ENCODE data around the gene NAT16.
"Not testable (repeated sequence)": the region's sequence is repeated elsewhere in the genome, so short reads cannot be mapped to it uniquely, and the experiment has no call there.

The NAT16 gene

GRCh38 chr7:101137651-101138212 lies 42.4 kb downstream of the NAT16 start:
- H3K27ac ChIP-seq, result peak overlapping the region; percentile 31; the same call in 1 of the 2 replicates
- no peak for TF ChIP-seq ZFX (IDR thresholded peaks at IDR 0.05; ENCODE audit: borderline replicate concordance)
- no peak for TF ChIP-seq CTCF (IDR thresholded peaks at IDR 0.05)

GRCh38 chr7:101134399-101134980 lies 45.6 kb downstream of the NAT16 start:
- no peak overlapping the region for H3K27ac ChIP-seq
- TF ChIP-seq CTCF (IDR thresholded peaks at IDR 0.05) (no peak), ZFX (IDR thresholded peaks at IDR 0.05; ENCODE audit: borderline replicate concordance) (no peak)

GRCh38 chr7:101133621-101134398 lies 46.3 kb downstream of the NAT16 start:
- no peak overlapping the region for H3K27ac ChIP-seq
- TF ChIP-seq ZFX (IDR thresholded peaks at IDR 0.05; ENCODE audit: borderline replicate concordance), result no peak
- TF ChIP-seq CTCF (IDR thresholded peaks at IDR 0.05), result no peak

- H3K27ac ChIP-seq, result not testable (repeated sequence)
Observed at GRCh38 chr7:101132626-101133600, 47.2 kb downstream of the NAT16 start.

- H3K27ac ChIP-seq, result no peak overlapping the region
- TF ChIP-seq CTCF (IDR thresholded peaks at IDR 0.05) (no peak), ZFX (IDR thresholded peaks at IDR 0.05; ENCODE audit: borderline replicate concordance) (no peak)
Observed at GRCh38 chr7:101129603-101130117, 50.4 kb downstream of the NAT16 start.

- H3K27ac ChIP-seq, result no peak overlapping the region
Observed at GRCh38 chr7:101128040-101128834, 51.9 kb downstream of the NAT16 start.

More at GRCh38 chr7:101128040-101128834, 51.9 kb downstream of the NAT16 start:
- no peak for TF ChIP-seq ZFX (IDR thresholded peaks at IDR 0.05; ENCODE audit: borderline replicate concordance)
- TF ChIP-seq CTCF (IDR thresholded peaks at IDR 0.05), result no peak

Data from 22Rv1 (cell line).